ENCODE data around the gene ITGAL. TPM values are rescaled to one million over a fixed set of nuclear protein-coding genes. Genes with fewer than 3 reads are reported as not detected.
"Not testable (repeated sequence)": the region's sequence is repeated elsewhere in the genome, so short reads cannot be mapped to it uniquely, and the experiment has no call there.

The ITGAL gene
- total and polyA plus RNA-seq, 2 donors: 1.8 to 4.1 TPM

- no peak for DNase-seq (ENCODE audit: extremely low spot score)
- Histone ChIP-seq H3K4me1 (ENCODE audit: insufficient read depth) (no peaks in the 10 kb centered on the region), H3K4me3 (ENCODE audit: low read depth, low read length) (no peak overlapping the region), H3K36me3 (ENCODE audit: insufficient read depth) (no peaks in the 10 kb centered on the region), H3K27ac (ENCODE audit: low read depth) (no peak overlapping the region)
- WGBS: 78% methylated on average over 3 of the region's 3 CpGs
Observed at GRCh38 chr16:30470170-30470512, 2.4 kb upstream of the ITGAL start.

DNA sequence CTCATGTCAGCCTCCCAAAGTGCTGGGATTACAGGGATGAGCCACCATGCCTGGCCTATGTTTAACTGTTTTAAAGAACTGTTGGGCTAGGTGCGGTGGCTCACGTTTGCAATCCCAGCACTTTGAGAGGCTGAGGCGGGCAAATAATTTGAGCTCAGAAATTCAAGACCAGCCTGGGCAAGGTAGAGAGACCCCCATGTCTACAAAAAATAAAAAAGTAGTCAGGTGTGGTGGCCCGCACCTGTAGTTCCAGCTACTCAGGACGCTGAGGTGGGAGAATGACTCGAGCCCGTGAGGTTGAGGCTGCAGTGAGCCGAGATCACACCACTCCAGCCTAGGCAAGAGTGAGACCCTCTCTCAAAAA lies 1.9 kb upstream of the ITGAL start:
- 85% methylated on average over 8 of the region's 8 CpGs for WGBS

GRCh38 chr16:30473231-30474073 lies 910 bp downstream of the ITGAL start:
- DNase-seq (ENCODE audit: extremely low spot score): no peak
- H3K36me3 ChIP-seq (ENCODE audit: insufficient read depth): no peaks in the 10 kb centered on the region
- H3K4me1 ChIP-seq (ENCODE audit: insufficient read depth): no peaks in the 10 kb centered on the region
- WGBS: 58% methylated on average over 19 of the region's 19 CpGs
- H3K27ac ChIP-seq (ENCODE audit: low read depth): no peak overlapping the region
- peak overlapping the region; percentile 16 for H3K4me3 ChIP-seq (ENCODE audit: low read depth, low read length)

More for the DNA sequence above, 1.9 kb upstream of the ITGAL start:
- Histone ChIP-seq H3K4me3 (ENCODE audit: low read depth, low read length) (no peak overlapping the region), H3K27ac (ENCODE audit: low read depth) (no peak overlapping the region), H3K4me1 (ENCODE audit: insufficient read depth) (no peaks in the 10 kb centered on the region), H3K36me3 (ENCODE audit: insufficient read depth) (no peaks in the 10 kb centered on the region)
- no peak for DNase-seq (ENCODE audit: extremely low spot score)

- DNase-seq (ENCODE audit: extremely low spot score): no peak
- no peaks in the 10 kb centered on the region for H3K4me1 ChIP-seq (ENCODE audit: insufficient read depth)
- H3K27ac ChIP-seq (ENCODE audit: low read depth): no peak overlapping the region
- 20% methylated on average over 35 of the region's 35 CpGs for WGBS
- peak overlapping the region; percentile 16 for H3K4me3 ChIP-seq (ENCODE audit: low read depth, low read length)
- no peaks in the 10 kb centered on the region for H3K36me3 ChIP-seq (ENCODE audit: insufficient read depth)
Observed at GRCh38 chr16:30474074-30474452, 1.5 kb downstream of the ITGAL start.

DNA sequence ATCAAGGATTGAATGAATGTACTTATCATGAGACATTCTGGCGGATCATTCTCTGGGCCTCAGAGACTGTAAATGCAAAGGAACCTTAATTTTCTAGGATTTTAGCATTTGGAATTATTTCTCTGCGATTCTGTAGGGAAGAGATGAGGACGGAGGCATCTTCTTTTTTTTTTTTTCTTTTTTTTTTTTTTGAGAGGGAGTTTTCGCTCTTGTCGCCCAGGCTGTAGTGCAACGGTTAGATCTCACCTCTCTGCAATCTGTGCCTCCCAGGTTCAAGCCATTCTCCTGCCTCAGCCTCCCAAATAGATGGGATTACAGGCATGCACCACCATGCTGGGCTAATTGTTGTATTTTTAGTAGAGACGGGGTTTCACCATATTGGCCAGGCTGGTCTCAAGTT lies 2.1 kb downstream of the ITGAL start:
- H3K36me3 ChIP-seq (ENCODE audit: insufficient read depth): no peaks in the 10 kb centered on the region
- no peak overlapping the region for H3K4me3 ChIP-seq (ENCODE audit: low read depth, low read length)
- H3K27ac ChIP-seq (ENCODE audit: low read depth): no peak overlapping the region
- H3K4me1 ChIP-seq (ENCODE audit: insufficient read depth): no peaks in the 10 kb centered on the region
- no peak for DNase-seq (ENCODE audit: extremely low spot score)
- WGBS: 79% methylated on average over 7 of the region's 7 CpGs

DNA sequence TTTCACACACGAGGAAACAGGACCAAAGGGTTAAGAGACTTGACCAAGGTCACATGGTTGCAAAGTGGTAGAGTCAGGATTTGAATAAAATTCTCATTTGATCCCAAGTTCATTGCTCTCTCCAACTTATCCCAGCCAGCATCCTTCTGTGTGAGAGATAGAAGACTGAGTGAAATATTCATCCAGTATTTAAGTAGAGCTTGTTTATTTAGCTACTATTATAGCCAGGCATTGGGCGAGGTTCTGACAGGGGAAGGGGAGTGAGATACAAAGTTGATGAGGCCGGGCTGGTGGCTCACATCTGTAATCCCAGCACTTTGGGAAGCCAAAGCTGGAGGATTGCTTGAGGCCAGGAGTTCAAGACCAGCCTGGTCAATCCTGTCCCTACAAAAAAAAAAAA lies 4.4 kb downstream of the ITGAL start:
- DNase-seq (ENCODE audit: extremely low spot score): no peak
- no peak overlapping the region for H3K4me3 ChIP-seq (ENCODE audit: low read depth, low read length)
- WGBS: 50% methylated on average over 3 of the region's 3 CpGs
- no peaks in the 10 kb centered on the region for H3K36me3 ChIP-seq (ENCODE audit: insufficient read depth)
- H3K4me1 ChIP-seq (ENCODE audit: insufficient read depth): no peaks in the 10 kb centered on the region
- H3K27ac ChIP-seq (ENCODE audit: low read depth): no peak overlapping the region

GRCh38 chr16:30477773-30478172 lies 5.2 kb downstream of the ITGAL start:
- WGBS: 79% methylated on average over 3 of the region's 3 CpGs
- not testable (repeated sequence) for H3K4me3 ChIP-seq (ENCODE audit: low read depth, low read length); H3K4me1 ChIP-seq (ENCODE audit: insufficient read depth); DNase-seq (ENCODE audit: extremely low spot score); H3K27ac ChIP-seq (ENCODE audit: low read depth); H3K36me3 ChIP-seq (ENCODE audit: insufficient read depth)

DNA sequence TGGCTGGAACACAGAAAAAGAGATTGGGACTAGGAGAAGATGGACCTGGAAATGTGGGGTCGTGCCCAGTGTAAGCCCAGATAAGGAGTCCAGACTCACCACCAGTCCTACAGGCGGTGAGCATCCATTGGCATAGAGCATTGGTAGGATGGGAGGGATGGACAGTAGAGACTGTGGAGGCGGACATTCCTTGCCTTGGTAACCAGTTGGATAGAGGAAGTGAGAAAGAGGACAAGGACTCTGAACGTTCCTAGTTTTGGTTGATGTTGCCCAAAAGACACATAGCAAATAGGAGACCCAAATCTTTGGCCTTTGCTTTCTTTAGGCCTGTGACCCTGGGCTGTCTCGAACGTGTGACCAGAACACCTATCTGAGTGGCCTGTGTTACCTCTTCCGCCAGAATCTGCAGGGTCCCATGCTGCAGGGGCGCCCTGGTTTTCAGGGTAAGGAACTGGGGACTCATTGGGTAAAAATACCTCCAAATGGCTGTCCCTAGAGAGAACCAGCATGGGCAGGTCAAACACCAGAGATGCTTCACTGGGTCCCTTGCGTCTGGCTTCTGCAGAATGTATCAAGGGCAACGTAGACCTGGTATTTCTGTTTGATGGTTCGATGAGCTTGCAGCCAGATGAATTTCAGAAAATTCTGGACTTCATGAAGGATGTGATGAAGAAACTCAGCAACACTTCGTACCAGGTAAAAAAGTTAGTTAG lies 6.4 kb downstream of the ITGAL start:
- H3K4me3 ChIP-seq (ENCODE audit: low read depth, low read length): no peak overlapping the region
- no peaks in the 10 kb centered on the region for H3K36me3 ChIP-seq (ENCODE audit: insufficient read depth)
- no peak overlapping the region for H3K27ac ChIP-seq (ENCODE audit: low read depth)
- no peak for DNase-seq (ENCODE audit: extremely low spot score)
- no peaks in the 10 kb centered on the region for H3K4me1 ChIP-seq (ENCODE audit: insufficient read depth)
- 88% methylated on average over 12 of the region's 12 CpGs for WGBS

GRCh38 chr16:30481381-30481780 lies 8.8 kb downstream of the ITGAL start:
- 75% methylated on average over 5 of the region's 5 CpGs for WGBS
- no peak overlapping the region for H3K27ac ChIP-seq (ENCODE audit: low read depth)
- DNase-seq (ENCODE audit: extremely low spot score): no peak
- no peak overlapping the region for H3K4me3 ChIP-seq (ENCODE audit: low read depth, low read length)
- H3K4me1 ChIP-seq (ENCODE audit: insufficient read depth): no peaks in the 10 kb centered on the region
- H3K36me3 ChIP-seq (ENCODE audit: insufficient read depth): no peaks in the 10 kb centered on the region

- Histone ChIP-seq H3K4me3 (ENCODE audit: low read depth, low read length) (no peak overlapping the region), H3K27ac (ENCODE audit: low read depth) (no peak overlapping the region), H3K36me3 (ENCODE audit: insufficient read depth) (no peaks in the 10 kb centered on the region), H3K4me1 (ENCODE audit: insufficient read depth) (no peaks in the 10 kb centered on the region)
- DNase-seq (ENCODE audit: extremely low spot score): no peak
- WGBS: 87% methylated on average over 3 of the region's 3 CpGs
Observed at GRCh38 chr16:30482366-30482765, 9.8 kb downstream of the ITGAL start.

- no peak overlapping the region for H3K4me3 ChIP-seq (ENCODE audit: low read depth, low read length)
- H3K4me1 ChIP-seq (ENCODE audit: insufficient read depth): no peaks in the 10 kb centered on the region
- H3K27ac ChIP-seq (ENCODE audit: low read depth): no peak overlapping the region
- DNase-seq (ENCODE audit: extremely low spot score): no peak
- no peaks in the 10 kb centered on the region for H3K36me3 ChIP-seq (ENCODE audit: insufficient read depth)
Observed at GRCh38 chr16:30484887-30485286, 12.3 kb downstream of the ITGAL start.

- Histone ChIP-seq H3K4me1 (ENCODE audit: insufficient read depth) (no peaks in the 10 kb centered on the region), H3K36me3 (ENCODE audit: insufficient read depth) (no peaks in the 10 kb centered on the region), H3K27ac (ENCODE audit: low read depth) (no peak overlapping the region), H3K4me3 (ENCODE audit: low read depth, low read length) (no peak overlapping the region)
- WGBS: 89% methylated on average over 7 of the region's 7 CpGs
- no peak for DNase-seq (ENCODE audit: extremely low spot score)
Observed at GRCh38 chr16:30485818-30486436, 13.4 kb downstream of the ITGAL start.

GRCh38 chr16:30488764-30489605 lies 16.4 kb downstream of the ITGAL start:
- H3K27ac ChIP-seq (ENCODE audit: low read depth): no peak overlapping the region
- no peaks in the 10 kb centered on the region for H3K4me1 ChIP-seq (ENCODE audit: insufficient read depth)
- no peak overlapping the region for H3K4me3 ChIP-seq (ENCODE audit: low read depth, low read length)
- DNase-seq (ENCODE audit: extremely low spot score): no peak
- 54% methylated on average over 11 of the region's 11 CpGs for WGBS
- no peaks in the 10 kb centered on the region for H3K36me3 ChIP-seq (ENCODE audit: insufficient read depth)

All from urinary bladder (tissue), 4 donors.